ENCODE results near the gene PPP2R5E.

- no peak for TF ChIP-seq EZH2 (IDR thresholded peaks at IDR 0.05; ENCODE audit: low read length, missing control alignments)
- TF ChIP-seq CTCF (conservative IDR thresholded peaks at IDR 0.05 in 1 of 2, IDR thresholded peaks at IDR 0.05 in 1 of 2; ENCODE audit: low read depth in 1 of 2, low read length in 2 of 2) = no peak
Measured at GRCh38 chr14:63457498-63457897, 85.7 kb downstream of the PPP2R5E start.
